Duodenal mucosa (tissue), 2 donors: ENCODE results near the gene CBFA2T3.

Experiments used
- H3K27ac ChIP-seq: one replicate; pipeline ENCODE4 v1.7.0; 2013; ENCODE audit warnings: low read depth, low read length
- H3K27me3 ChIP-seq, 2 donors: one replicate each; pipeline ENCODE4 v1.7.0; 2013; ENCODE audit warnings: low read length in 2 of 2, control low read depth in 1 of 2; ENCODE audit not compliant: insufficient read depth in 2 of 2, control insufficient read depth in 1 of 2
- H3K36me3 ChIP-seq, 2 donors: one replicate each; pipeline ENCODE4 v1.7.0; 2013; ENCODE audit warnings: low read length in 2 of 2, control low read depth in 1 of 2; ENCODE audit not compliant: insufficient read depth in 2 of 2, control insufficient read depth in 1 of 2
- H3K4me1 ChIP-seq, 2 donors: one replicate each; pipeline ENCODE4 v1.7.0; 2013; ENCODE audit warnings: low read length in 2 of 2, control low read depth in 1 of 2; ENCODE audit not compliant: insufficient read depth in 2 of 2, control insufficient read depth in 1 of 2
- H3K4me3 ChIP-seq, 2 donors: one replicate each; pipeline ENCODE4 v1.7.0; 2013; ENCODE audit warnings: low read length in 2 of 2, low read depth in 1 of 2
- H3K9ac ChIP-seq, 2 donors: one replicate each; pipeline ENCODE4 v1.7.0; 2013; ENCODE audit warnings: low read length in 2 of 2, low read depth in 1 of 2
- H3K9me3 ChIP-seq, 2 donors: one replicate each; pipeline ENCODE4 v1.7.0; 2013; ENCODE audit warnings: low read length in 2 of 2, control low read depth in 1 of 2; ENCODE audit not compliant: control insufficient read depth in 1 of 2

Gene CBFA2T3

GRCh38 chr16:88838566-88838965, 138.4 kb downstream of the CBFA2T3 start:
- Histone ChIP-seq H3K36me3 (peaks cover 0 to 40% of the 10 kb centered on the region in 2 donors), H3K27me3 (no peaks in the 10 kb centered on the region), H3K27ac (no peak overlapping the region), H3K4me3 (no peak overlapping the region), H3K4me1 (no peaks in the 10 kb centered on the region), H3K9me3 (no peaks in the 10 kb centered on the region), H3K9ac (no peak overlapping the region)

GRCh38 chr16:88837806-88838205, 139.2 kb downstream of the CBFA2T3 start:
- H3K27ac ChIP-seq, result no peak overlapping the region
- no peak overlapping the region for H3K9ac ChIP-seq
- H3K9me3 ChIP-seq, result no peaks in the 10 kb centered on the region
- H3K27me3 ChIP-seq, result no peaks in the 10 kb centered on the region
- H3K36me3 ChIP-seq, result peaks cover 0 to 38% of the 10 kb centered on the region in 2 donors
- no peak overlapping the region for H3K4me3 ChIP-seq
- no peaks in the 10 kb centered on the region for H3K4me1 ChIP-seq

DNA sequence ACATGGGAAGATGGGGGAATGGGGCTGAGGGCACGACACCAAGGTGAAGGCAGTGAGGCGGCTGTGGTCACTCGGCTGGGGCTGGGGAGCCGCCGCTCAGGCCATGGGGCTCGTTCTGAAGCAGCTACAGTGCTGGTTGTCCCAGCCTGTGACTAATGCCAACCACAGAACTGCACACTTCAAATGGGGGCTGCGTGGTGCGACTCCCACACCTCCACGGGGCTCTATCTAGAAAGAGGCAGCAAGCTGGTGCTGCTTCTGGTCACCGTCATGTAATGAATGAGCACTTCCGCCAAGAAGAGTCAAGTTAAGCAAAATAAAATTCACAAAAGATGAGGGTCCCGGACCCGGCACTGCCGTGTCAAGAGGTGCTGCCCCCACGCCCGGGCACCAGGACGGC, 140.2 kb downstream of the CBFA2T3 start:
- Histone ChIP-seq H3K27me3 (no peaks in the 10 kb centered on the region), H3K4me1 (no peaks in the 10 kb centered on the region), H3K4me3 (no peak overlapping the region), H3K27ac (no peak overlapping the region), H3K9me3 (no peaks in the 10 kb centered on the region), H3K36me3 (peaks cover 0 to 36% of the 10 kb centered on the region in 2 donors), H3K9ac (no peak overlapping the region)

DNA sequence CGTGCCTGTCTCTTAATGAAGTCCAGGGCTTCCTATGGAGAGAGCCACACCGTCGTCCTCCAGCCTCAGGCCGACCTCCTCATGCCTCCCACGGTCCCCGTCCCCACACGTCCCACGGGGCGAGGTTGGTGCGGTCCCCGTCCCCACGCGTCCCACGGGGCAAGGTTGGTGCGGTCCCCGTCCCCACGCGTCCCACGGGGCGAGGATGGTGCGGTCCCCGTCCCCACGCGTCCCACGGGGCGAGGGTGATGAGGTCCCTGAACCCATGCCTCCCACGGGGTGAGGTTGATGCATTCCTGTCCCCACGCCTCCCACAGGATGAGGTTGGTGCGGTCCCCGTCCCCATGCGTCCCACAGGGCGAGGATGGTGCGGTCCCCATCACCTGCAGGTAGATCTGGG, 141.2 kb downstream of the CBFA2T3 start:
- H3K4me1 ChIP-seq, result no peaks in the 10 kb centered on the region
- no peak overlapping the region for H3K4me3 ChIP-seq
- no peaks in the 10 kb centered on the region for H3K9me3 ChIP-seq
- H3K27ac ChIP-seq, result no peak overlapping the region
- no peak overlapping the region for H3K9ac ChIP-seq
- H3K36me3 ChIP-seq, result peaks cover 0 to 35% of the 10 kb centered on the region in 2 donors
- no peaks in the 10 kb centered on the region for H3K27me3 ChIP-seq

DNA sequence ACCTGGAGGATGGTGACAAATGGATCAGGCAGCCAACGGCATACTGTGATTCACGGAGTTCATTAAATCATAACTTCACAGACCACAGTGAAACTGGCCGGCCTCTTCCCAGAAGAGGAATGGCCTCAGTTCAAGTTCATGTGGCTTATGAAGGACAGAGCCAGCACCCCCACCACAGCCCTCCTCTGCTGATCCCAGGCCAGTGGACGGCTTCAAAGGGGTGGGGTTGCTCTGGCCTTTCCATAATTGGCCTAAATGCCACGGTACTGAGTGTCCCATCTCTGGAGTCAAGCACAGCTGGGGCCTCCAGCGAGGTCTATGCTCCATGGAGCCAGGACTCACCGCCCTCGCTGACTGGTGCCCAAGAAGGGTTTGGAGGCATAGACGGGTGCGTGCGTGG, 141.6 kb downstream of the CBFA2T3 start:
- Histone ChIP-seq H3K9me3 (no peaks in the 10 kb centered on the region), H3K27me3 (no peaks in the 10 kb centered on the region), H3K4me3 (peak overlapping the region in 1 of 2 donors; percentile 13), H3K9ac (no peak overlapping the region), H3K4me1 (no peaks in the 10 kb centered on the region), H3K36me3 (peaks cover 0 to 31% of the 10 kb centered on the region in 2 donors), H3K27ac (no peak overlapping the region)

DNA sequence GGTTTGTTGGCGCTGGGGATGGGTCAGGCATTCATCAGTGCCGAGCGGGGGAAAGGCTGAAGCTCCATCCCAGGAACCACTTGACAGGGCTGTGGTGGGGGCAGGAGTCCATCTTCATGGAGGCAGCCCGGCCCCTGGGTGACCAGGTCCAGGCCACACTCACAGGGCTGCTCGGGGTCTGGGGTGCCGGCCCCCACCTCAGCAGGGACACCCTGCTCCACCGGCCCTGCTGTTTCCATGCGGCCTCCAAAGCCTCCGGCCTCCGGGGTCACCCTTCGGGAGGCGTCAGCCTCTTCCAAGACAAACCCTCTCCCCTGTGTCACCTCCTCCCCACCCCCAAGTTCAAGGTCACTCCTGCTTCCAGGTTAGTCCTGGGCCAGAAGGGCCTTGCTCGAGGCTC, 142.3 kb downstream of the CBFA2T3 start:
- H3K9me3 ChIP-seq, result no peaks in the 10 kb centered on the region
- H3K4me1 ChIP-seq, result no peaks in the 10 kb centered on the region
- peak overlapping the region in 1 of 2 donors; percentile 13 for H3K4me3 ChIP-seq
- H3K36me3 ChIP-seq, result peaks cover 0 to 24% of the 10 kb centered on the region in 2 donors
- H3K9ac ChIP-seq, result no peak overlapping the region
- no peak overlapping the region for H3K27ac ChIP-seq
- no peaks in the 10 kb centered on the region for H3K27me3 ChIP-seq

DNA sequence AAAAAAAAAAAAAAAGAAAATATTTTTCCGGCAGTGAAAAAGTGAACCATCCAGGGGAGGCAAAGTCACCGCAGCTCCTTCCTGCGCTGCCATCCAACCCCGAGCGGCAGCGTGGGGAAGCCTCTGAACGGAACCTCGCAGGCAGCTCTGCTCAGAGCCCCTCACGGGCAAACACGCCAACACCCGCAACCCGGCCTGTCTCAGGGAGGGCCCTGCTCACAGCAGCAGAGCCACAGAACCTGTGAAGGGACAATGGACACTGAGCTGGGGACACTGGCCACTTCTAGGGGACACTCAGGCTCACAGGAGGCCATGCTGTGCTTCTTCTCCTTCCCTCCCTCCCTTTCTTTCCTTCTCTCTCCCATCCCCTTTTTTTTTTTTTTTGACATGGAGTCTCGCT, 143.9 kb downstream of the CBFA2T3 start:
- no peaks in the 10 kb centered on the region for H3K9me3 ChIP-seq

DNA sequence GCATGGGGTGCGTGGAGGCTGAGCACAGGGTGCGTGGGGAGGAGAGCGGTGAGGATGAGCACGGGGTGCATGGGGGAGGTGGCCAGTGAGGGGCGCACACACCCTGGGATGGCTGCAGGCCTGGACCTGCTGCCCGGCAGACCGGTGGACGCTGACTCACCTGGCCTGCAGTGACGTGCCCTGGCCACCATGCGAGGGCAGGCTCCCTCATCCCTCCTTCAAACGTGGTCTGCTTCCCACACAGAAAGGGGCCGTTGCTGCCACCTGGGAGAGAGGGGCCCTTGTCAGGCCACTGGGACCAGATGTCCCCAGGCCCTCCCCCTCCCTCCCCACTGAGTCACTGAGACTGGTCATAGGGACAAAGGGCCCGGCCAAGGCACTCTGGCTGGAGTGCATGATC, 145.2 kb downstream of the CBFA2T3 start:
- Histone ChIP-seq H3K9me3 (no peaks in the 10 kb centered on the region), H3K27me3 (no peaks in the 10 kb centered on the region), H3K4me1 (no peaks in the 10 kb centered on the region), H3K36me3 (peaks cover 0 to 18% of the 10 kb centered on the region in 2 donors), H3K27ac (no peak overlapping the region), H3K9ac (no peak overlapping the region), H3K4me3 (no peak overlapping the region)

More for the DNA sequence above, 143.9 kb downstream of the CBFA2T3 start:
- Histone ChIP-seq H3K9ac (no peak overlapping the region), H3K27me3 (no peaks in the 10 kb centered on the region), H3K27ac (no peak overlapping the region), H3K4me1 (no peaks in the 10 kb centered on the region), H3K4me3 (no peak overlapping the region), H3K36me3 (peaks cover 0 to 14% of the 10 kb centered on the region in 2 donors)

DNA sequence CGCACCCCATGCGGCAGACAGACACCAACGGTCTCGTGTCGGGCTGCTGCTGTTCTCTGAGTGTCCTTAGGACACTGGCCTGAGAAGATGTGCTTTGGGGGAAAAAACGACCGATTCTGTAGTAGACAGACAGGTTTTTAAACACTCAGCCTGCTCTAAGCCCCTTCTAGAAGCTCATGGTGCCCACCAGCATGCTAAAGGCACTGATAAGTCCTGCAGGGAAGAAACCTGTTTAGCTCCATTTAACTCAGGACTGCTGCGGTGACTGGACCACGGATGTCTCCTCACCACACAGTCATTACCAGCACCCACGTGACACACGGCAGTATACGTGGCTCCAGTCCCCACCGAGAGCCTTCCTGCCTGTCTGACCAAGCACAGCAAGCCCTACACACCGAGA, 146.2 kb downstream of the CBFA2T3 start:
- H3K4me1 ChIP-seq, result no peaks in the 10 kb centered on the region
- H3K4me3 ChIP-seq, result no peak overlapping the region
- no peaks in the 10 kb centered on the region for H3K27me3 ChIP-seq
- H3K27ac ChIP-seq, result no peak overlapping the region
- H3K36me3 ChIP-seq, result peaks cover 0 to 18% of the 10 kb centered on the region in 2 donors
- H3K9ac ChIP-seq, result no peak overlapping the region
- H3K9me3 ChIP-seq, result no peaks in the 10 kb centered on the region

DNA sequence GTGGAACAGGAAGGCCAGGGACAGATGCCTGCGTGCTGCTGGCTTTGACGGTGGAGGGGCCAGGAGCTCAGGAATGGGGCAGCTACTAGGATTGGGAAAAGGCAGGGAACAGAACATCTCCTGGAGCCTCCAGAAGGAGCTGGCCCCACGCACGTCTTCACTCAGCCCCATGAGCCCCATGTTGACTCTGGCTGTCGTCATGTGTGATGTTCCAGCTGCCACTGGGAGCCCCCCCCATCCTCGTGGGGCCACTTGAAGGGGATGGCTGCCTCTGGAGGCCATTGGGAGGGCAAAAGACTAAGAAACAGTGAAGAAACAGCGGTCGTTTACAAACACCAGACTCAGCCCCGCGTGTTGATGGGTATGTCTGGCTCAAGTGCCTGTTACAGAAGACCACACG, 146.7 kb downstream of the CBFA2T3 start:
- Histone ChIP-seq H3K4me1 (no peaks in the 10 kb centered on the region), H3K36me3 (peaks cover 0 to 13% of the 10 kb centered on the region in 2 donors), H3K9ac (no peak overlapping the region), H3K27me3 (no peaks in the 10 kb centered on the region), H3K4me3 (no peak overlapping the region), H3K9me3 (no peaks in the 10 kb centered on the region), H3K27ac (no peak overlapping the region)

GRCh38 chr16:88828711-88829110, 148.3 kb downstream of the CBFA2T3 start:
- H3K36me3 ChIP-seq, result peaks cover 0 to 8% of the 10 kb centered on the region in 2 donors

More at GRCh38 chr16:88828711-88829110, 148.3 kb downstream of the CBFA2T3 start:
- Histone ChIP-seq H3K9me3 (no peaks in the 10 kb centered on the region), H3K4me3 (no peak overlapping the region), H3K27ac (no peak overlapping the region), H3K27me3 (no peaks in the 10 kb centered on the region), H3K9ac (no peak overlapping the region), H3K4me1 (no peaks in the 10 kb centered on the region)
